CD8-positive, alpha-beta memory T cell (primary cell): ENCODE measurements around the gene ADI1. TPM values are rescaled to one million over a fixed set of nuclear protein-coding genes. Genes with fewer than 3 reads are reported as not detected.
A peak's percentile ranks its signal among the peaks of the same experiment; 100 is the strongest.

ENCODE experiments used
- CTCF ChIA-PET: fragments of 350-600 bp; sonication (Branson Sonifier 250); formaldehyde crosslinking; loops from one replicate; lab custom pipeline; 2021; ENCODE audit warnings: antibody characterized with exemption; lab: Charles Lee
- POLR2A ChIA-PET: fragments of 350-600 bp; sonication (Branson Sonifier 250); formaldehyde crosslinking; loops from one replicate; lab custom pipeline; 2021; ENCODE audit warnings: antibody characterized with exemption; lab: Charles Lee
- DNase-seq, 5 donors: peaks; one replicate each; pipeline versions ENCODE4 v3.0.0 to v3.0.0-alpha.2; 2020 to 2022; ENCODE audit warnings: mixed read lengths in 1 of 5
- H3K27ac ChIP-seq: one replicate; pipeline ENCODE4 v1.7.0; 2013; ENCODE audit warnings: low read depth, mild to moderate bottlenecking, low read length, moderate library complexity
- H3K27me3 ChIP-seq: 2 replicates; pipeline ENCODE4 v1.7.0; 2013; ENCODE audit warnings: low read length, mild to moderate bottlenecking; ENCODE audit not compliant: insufficient read depth, poor library complexity, severe bottlenecking
- H3K36me3 ChIP-seq: 2 replicates; pipeline ENCODE4 v1.7.0; 2013; ENCODE audit warnings: mild to moderate bottlenecking, low read length, moderate library complexity; ENCODE audit not compliant: insufficient read depth
- H3K4me1 ChIP-seq: 2 replicates; pipeline ENCODE4 v1.7.0; 2013; ENCODE audit warnings: mild to moderate bottlenecking, low read length, moderate library complexity; ENCODE audit not compliant: insufficient read depth
- H3K4me3 ChIP-seq: 2 replicates; pipeline ENCODE4 v1.7.0; 2013; ENCODE audit warnings: mild to moderate bottlenecking, low read length
- H3K9me3 ChIP-seq: 2 replicates; pipeline ENCODE4 v1.7.0; 2013; ENCODE audit warnings: mild to moderate bottlenecking, low read length
- H3K27ac Mint-ChIP-seq, 8 donors: one replicate each; pipeline ENCODE4 v1.8.0; 2020 to 2021; ENCODE audit warnings: mixed read lengths in 8 of 8, mild to moderate bottlenecking in 6 of 8, inconsistent platforms in 3 of 8, moderate library complexity in 3 of 8
- H3K27me3 Mint-ChIP-seq, 2 donors: one replicate each; pipeline ENCODE4 v1.8.0; 2020 to 2021; ENCODE audit warnings: mixed read lengths in 2 of 2, mild to moderate bottlenecking in 1 of 2, moderate library complexity in 1 of 2
- H3K36me3 Mint-ChIP-seq, 3 donors: one replicate each; pipeline ENCODE4 v1.8.0; 2020 to 2021; ENCODE audit warnings: mixed read lengths in 3 of 3, inconsistent platforms in 1 of 3, mild to moderate bottlenecking in 1 of 3
- H3K4me1 Mint-ChIP-seq, 3 donors: one replicate each; pipeline ENCODE4 v1.8.0; 2020 to 2021; ENCODE audit warnings: mixed read lengths in 3 of 3, inconsistent platforms in 1 of 3, mild to moderate bottlenecking in 1 of 3
- H3K4me3 Mint-ChIP-seq, 7 donors: one replicate each; pipeline ENCODE4 v1.8.0; 2020 to 2021; ENCODE audit warnings: mixed read lengths in 7 of 7, mild to moderate bottlenecking in 6 of 7, moderate library complexity in 4 of 7, inconsistent platforms in 2 of 7
- H3K9me3 Mint-ChIP-seq, 5 donors: one replicate each; pipeline ENCODE4 v1.8.0; 2020 to 2022; ENCODE audit warnings: mixed read lengths in 5 of 5, mild to moderate bottlenecking in 3 of 5, moderate library complexity in 2 of 5, inconsistent platforms in 1 of 5
- polyA plus RNA-seq: library from polyadenylated mRNA; unstranded; fragments of 300-500 nt; fragmentation: Illumina TruSeq; gene quantifications from one replicate; pipeline ENCODE4 v1.2.3, GENCODE V29; 2021
- total RNA-seq, 2 experiments: library from RNA; stranded (reverse); gene quantifications; one replicate each; pipeline ENCODE4 v1.2.3, GENCODE V29; 2021

Gene ADI1
- total and polyA plus RNA-seq, 3 experiments from 2014 or later, result 24.1 to 35.3 (median 33.0) TPM

GRCh38 chr2:3535794-3536681, 16.7 kb upstream of the ADI1 start:
- Mint-ChIP-seq H3K27ac (peak overlapping the region in 6 of 8 donors; percentile 24 to 79 (median 39)), H3K4me1 (peaks cover 0 to 6% (median 1%) of the 10 kb centered on the region in 3 donors), H3K9me3 (no peaks in the 10 kb centered on the region), H3K4me3 (peak overlapping the region; percentile 60 to 84 (median 69)), H3K36me3 (peaks cover 0 to 17% (median 2%) of the 10 kb centered on the region in 3 donors), H3K27me3 (peaks cover 0 to 2% of the 10 kb centered on the region in 2 donors)
- Histone ChIP-seq H3K27ac (peak overlapping the region; percentile 72), H3K36me3 (no peaks in the 10 kb centered on the region), H3K4me1 (no peaks in the 10 kb centered on the region), H3K27me3 (no peaks in the 10 kb centered on the region), H3K9me3 (no peaks in the 10 kb centered on the region), H3K4me3 (no peak overlapping the region)
- POLR2A ChIA-PET, result no interaction called here
- DNase-seq, result no peak
- CTCF ChIA-PET, result no interaction called here

- Mint-ChIP-seq H3K4me3 (peak overlapping the region in 3 of 7 donors; percentile 12 to 70 (median 69)), H3K4me1 (peaks cover 0 to 6% (median 1%) of the 10 kb centered on the region in 3 donors), H3K27ac (peak overlapping the region in 1 of 8 donors; percentile 64), H3K36me3 (peaks cover 0 to 12% (median 2%) of the 10 kb centered on the region in 3 donors), H3K27me3 (peaks cover 0 to 2% of the 10 kb centered on the region in 2 donors), H3K9me3 (no peaks in the 10 kb centered on the region)
- no peak for DNase-seq
- ChIA-PET POLR2A (no interaction called here), CTCF (no interaction called here)
- H3K4me1 ChIP-seq, result no peaks in the 10 kb centered on the region
- H3K36me3 ChIP-seq, result no peaks in the 10 kb centered on the region
- no peaks in the 10 kb centered on the region for H3K9me3 ChIP-seq
- H3K27ac ChIP-seq, result peak overlapping the region; percentile 72
- no peaks in the 10 kb centered on the region for H3K27me3 ChIP-seq
- H3K4me3 ChIP-seq, result no peak overlapping the region
These were observed 16.1 kb upstream of the ADI1 start for GRCh38 chr2:3535467-3535793.

DNA sequence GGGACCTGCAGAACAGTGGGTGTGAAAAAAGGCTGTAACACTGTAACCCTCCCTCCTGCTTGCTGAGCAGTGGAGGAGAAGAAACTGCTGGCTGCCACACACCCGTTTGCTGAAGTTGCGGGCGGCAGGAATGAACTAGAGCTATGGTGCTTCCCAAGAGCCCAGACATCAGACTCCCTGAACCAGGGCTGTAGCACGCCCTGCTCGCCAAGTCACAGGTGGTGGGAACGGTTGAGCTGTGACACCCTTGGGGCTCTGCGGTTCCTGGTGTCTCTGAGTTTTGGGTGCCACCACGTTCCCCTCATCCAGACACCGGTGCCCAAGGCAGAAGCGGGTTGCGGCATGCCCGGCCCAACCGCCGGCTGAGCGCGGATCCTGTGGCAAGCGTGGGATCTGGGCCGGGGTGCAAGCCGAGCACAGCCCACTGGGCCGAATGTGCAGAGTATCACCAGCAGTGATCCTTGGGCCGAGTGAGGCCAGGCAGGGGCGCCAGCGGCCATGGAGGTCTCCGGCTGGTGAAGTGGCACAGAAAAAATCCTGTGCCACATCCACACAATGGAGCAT, 15.0 kb upstream of the ADI1 start:
- POLR2A ChIA-PET, result no interaction called here
- CTCF ChIA-PET, result interaction anchor here (1.3 kb wide), 1 partner anchor 10 kb away, joined by 3 read pairs; no protein-coding TSS in a partner anchor

GRCh38 chr2:3533836-3534235, 14.5 kb upstream of the ADI1 start:
- ChIA-PET CTCF (interaction anchor here (1.3 kb wide), 1 partner anchor 10 kb away, joined by 3 read pairs; no protein-coding TSS in a partner anchor), POLR2A (no interaction called here)
- no peaks in the 10 kb centered on the region for H3K36me3 Mint-ChIP-seq
- no peak overlapping the region for H3K27ac Mint-ChIP-seq
- H3K4me3 ChIP-seq, result no peak overlapping the region
- DNase-seq, result no peak
- H3K36me3 ChIP-seq, result no peaks in the 10 kb centered on the region
- H3K27me3 Mint-ChIP-seq, result peaks cover 0 to 2% of the 10 kb centered on the region in 2 donors
- H3K4me3 Mint-ChIP-seq, result no peak overlapping the region
- no peaks in the 10 kb centered on the region for H3K9me3 ChIP-seq
- no peaks in the 10 kb centered on the region for H3K9me3 Mint-ChIP-seq
- H3K27ac ChIP-seq, result no peak overlapping the region
- H3K4me1 ChIP-seq, result no peaks in the 10 kb centered on the region
- H3K4me1 Mint-ChIP-seq, result peaks cover 0 to 6% (median 1%) of the 10 kb centered on the region in 3 donors
- no peaks in the 10 kb centered on the region for H3K27me3 ChIP-seq

More for the DNA sequence above, 15.0 kb upstream of the ADI1 start:
- Mint-ChIP-seq H3K4me1 (peaks cover 0 to 6% (median 1%) of the 10 kb centered on the region in 3 donors), H3K27ac (peak overlapping the region in 1 of 8 donors; percentile 23), H3K9me3 (no peaks in the 10 kb centered on the region), H3K36me3 (peaks cover 0 to 3% (median 0%) of the 10 kb centered on the region in 3 donors), H3K27me3 (peaks cover 0 to 2% of the 10 kb centered on the region in 2 donors), H3K4me3 (no peak overlapping the region)
- Histone ChIP-seq H3K4me3 (no peak overlapping the region), H3K9me3 (no peaks in the 10 kb centered on the region), H3K27me3 (no peaks in the 10 kb centered on the region), H3K4me1 (no peaks in the 10 kb centered on the region), H3K27ac (no peak overlapping the region), H3K36me3 (no peaks in the 10 kb centered on the region)
- DNase-seq, result no peak

- Mint-ChIP-seq H3K27ac (peak overlapping the region in 1 of 8 donors; percentile 90), H3K4me1 (peaks cover 0 to 6% (median 1%) of the 10 kb centered on the region in 3 donors), H3K27me3 (peaks cover 0 to 2% of the 10 kb centered on the region in 2 donors), H3K4me3 (no peak overlapping the region), H3K9me3 (no peaks in the 10 kb centered on the region), H3K36me3 (no peaks in the 10 kb centered on the region)
- Histone ChIP-seq H3K4me3 (no peak overlapping the region), H3K4me1 (no peaks in the 10 kb centered on the region), H3K27ac (no peak overlapping the region), H3K27me3 (no peaks in the 10 kb centered on the region), H3K9me3 (no peaks in the 10 kb centered on the region), H3K36me3 (no peaks in the 10 kb centered on the region)
- DNase-seq, result no peak
- ChIA-PET POLR2A (no interaction called here), CTCF (no interaction called here)
These were observed 13.6 kb upstream of the ADI1 start for GRCh38 chr2:3532941-3533340.

DNA sequence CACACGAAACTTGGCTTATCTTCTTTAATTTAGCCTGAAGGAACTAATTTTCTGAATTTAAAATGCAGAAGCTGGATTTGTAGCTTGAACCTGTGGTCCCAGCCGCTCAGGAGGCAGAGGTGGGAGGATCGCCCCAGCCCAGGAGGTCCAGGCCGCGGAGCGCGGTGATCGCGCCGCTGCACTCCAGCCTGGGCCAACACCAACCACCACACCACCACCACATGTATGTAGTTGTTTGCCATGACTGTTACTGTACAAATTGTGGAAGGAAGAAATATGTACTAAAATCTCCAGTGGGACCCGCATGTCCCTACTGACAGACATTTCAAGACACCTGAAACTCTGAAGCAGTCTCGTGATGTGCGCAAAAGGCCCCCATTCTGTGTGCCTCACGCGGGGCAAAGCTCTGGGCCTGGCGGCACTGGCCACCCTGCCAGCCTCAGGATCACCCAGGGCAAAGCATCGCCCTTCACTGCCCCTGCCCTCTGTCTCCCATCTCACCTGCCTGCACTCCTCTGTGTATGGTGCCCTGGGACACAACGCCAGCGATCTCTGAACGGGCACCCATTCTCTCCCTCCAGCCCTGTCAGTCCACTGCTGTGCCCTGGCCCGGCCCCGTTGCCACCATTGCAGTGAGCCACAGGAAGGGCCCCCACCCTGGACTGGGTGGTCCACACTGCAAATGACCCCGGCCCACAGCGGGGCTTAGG, 10.1 kb upstream of the ADI1 start:
- Mint-ChIP-seq H3K9me3 (no peaks in the 10 kb centered on the region), H3K27me3 (no peaks in the 10 kb centered on the region), H3K4me3 (no peak overlapping the region), H3K36me3 (no peaks in the 10 kb centered on the region), H3K4me1 (no peaks in the 10 kb centered on the region), H3K27ac (no peak overlapping the region)
- Histone ChIP-seq H3K27ac (no peak overlapping the region), H3K36me3 (no peaks in the 10 kb centered on the region), H3K4me1 (no peaks in the 10 kb centered on the region), H3K4me3 (no peak overlapping the region), H3K9me3 (no peaks in the 10 kb centered on the region), H3K27me3 (no peaks in the 10 kb centered on the region)
- no peak for DNase-seq
- CTCF ChIA-PET, result interaction anchor here (1.4 kb wide), 1 partner anchor 10 kb away, joined by 3 read pairs; no protein-coding TSS in a partner anchor
- POLR2A ChIA-PET, result no interaction called here

DNA sequence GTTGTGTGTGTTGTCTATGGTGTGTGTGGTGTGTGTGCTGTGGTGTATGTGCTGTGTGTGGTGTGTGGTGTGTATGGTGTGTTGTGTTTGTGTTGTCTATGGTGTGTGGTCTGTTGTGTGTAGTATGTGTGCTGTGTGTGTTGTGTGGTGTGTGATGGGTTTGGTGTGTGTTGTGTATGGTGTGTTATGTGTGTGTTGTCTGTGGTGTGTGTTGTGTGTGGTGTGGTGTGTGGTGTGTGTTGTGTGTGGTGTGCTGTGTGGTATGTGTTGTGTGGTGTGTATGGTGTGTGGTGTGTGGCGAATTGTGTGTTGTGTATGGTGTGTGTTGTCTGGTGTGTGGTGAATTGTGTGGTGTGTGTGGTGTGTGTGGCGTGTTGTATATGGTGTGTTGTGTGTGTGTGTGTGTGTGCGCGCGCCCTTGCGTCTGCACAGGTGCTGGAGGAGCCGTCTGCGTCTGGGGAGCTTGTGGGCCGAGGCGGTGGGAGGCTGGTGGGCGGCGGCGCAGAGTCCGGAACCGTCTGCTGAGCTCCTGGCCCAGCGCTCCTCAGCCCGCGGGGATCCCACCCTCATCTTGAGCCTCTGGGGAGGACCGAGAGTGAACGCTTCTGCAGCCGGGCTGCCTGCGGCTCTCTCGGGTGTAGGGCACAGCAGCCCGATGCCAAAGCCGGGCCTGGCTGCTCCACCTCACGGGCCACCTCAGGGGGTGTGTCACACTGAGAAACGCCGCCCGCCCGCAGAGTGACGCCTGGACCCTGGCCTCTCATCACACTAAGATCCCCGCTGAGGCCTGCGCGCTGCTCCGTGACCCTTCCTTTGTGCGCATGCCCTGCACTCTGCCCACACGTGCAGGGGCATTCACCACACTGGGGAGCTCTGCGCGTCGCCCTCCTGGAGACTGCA, 8.8 kb upstream of the ADI1 start:
- POLR2A ChIA-PET, result no interaction called here

More for the DNA sequence above, 8.8 kb upstream of the ADI1 start:
- Histone ChIP-seq H3K27me3 (no peaks in the 10 kb centered on the region), H3K9me3 (no peaks in the 10 kb centered on the region), H3K36me3 (no peaks in the 10 kb centered on the region), H3K4me1 (no peaks in the 10 kb centered on the region), H3K27ac (no peak overlapping the region), H3K4me3 (no peak overlapping the region)
- CTCF ChIA-PET, result interaction anchor here (1.4 kb wide), 1 partner anchor 8 kb away, joined by 3 read pairs; no protein-coding TSS in a partner anchor
- H3K9me3 Mint-ChIP-seq, result no peaks in the 10 kb centered on the region
- H3K27me3 Mint-ChIP-seq, result peaks cover 0 to 2% of the 10 kb centered on the region in 2 donors
- H3K36me3 Mint-ChIP-seq, result no peaks in the 10 kb centered on the region
- peak overlapping the region in 1 of 8 donors; percentile 54 for H3K27ac Mint-ChIP-seq
- no peak overlapping the region for H3K4me3 Mint-ChIP-seq
- no peak for DNase-seq
- no peaks in the 10 kb centered on the region for H3K4me1 Mint-ChIP-seq
